HG03521 (cell line): Measurements from ENCODE around the gene REXO2.
A peak's percentile ranks its signal among the peaks of the same experiment; 100 is the strongest.

Experiments
- ATAC-seq: cut with Tn5 transposase; IDR thresholded peaks from one replicate; pipeline ENCODE4 v1.9.1; 2021; ENCODE audit warnings: mild to moderate bottlenecking, moderate library complexity; ENCODE audit not compliant: unreplicated experiment

REXO2 gene

GRCh38 chr11:114439229-114440120, at the start of gene REXO2:
REXO2 (plus strand) TSS chr11:114439467; CDS start chr11:114439529, 62 bp downstream.
- ATAC-seq = peak; percentile 99

- no peak for ATAC-seq
Observed at GRCh38 chr11:114392735-114393667, 46.3 kb upstream of the REXO2 start.

GRCh38 chr11:114395736-114396135, 43.5 kb upstream of the REXO2 start:
- ATAC-seq = no peak

- no peak for ATAC-seq
Observed at GRCh38 chr11:114396916-114397315, 42.4 kb upstream of the REXO2 start.

GRCh38 chr11:114397349-114397982, 41.8 kb upstream of the REXO2 start:
- ATAC-seq = no peak

- no peak for ATAC-seq
Observed at GRCh38 chr11:114398303-114398920, 40.9 kb upstream of the REXO2 start.

GRCh38 chr11:114399490-114400215, 39.6 kb upstream of the REXO2 start:
- ATAC-seq = peak; percentile 12

GRCh38 chr11:114400216-114400914, 38.9 kb upstream of the REXO2 start, which contains the start of the genes C11orf71 and RBM7:
C11orf71 (minus strand) TSS chr11:114400511; CDS start chr11:114400331, 180 bp downstream.
RBM7 (plus strand) TSS chr11:114400666; CDS start chr11:114400672, 6 bp downstream.
- ATAC-seq = peak; percentile 97

GRCh38 chr11:114400915-114401223, 38.4 kb upstream of the REXO2 start:
- no peak for ATAC-seq

- no peak for ATAC-seq
Observed at GRCh38 chr11:114401311-114401710, 38.0 kb upstream of the REXO2 start.

GRCh38 chr11:114412946-114413345, 26.3 kb upstream of the REXO2 start:
- no peak for ATAC-seq

- no peak for ATAC-seq
Observed at GRCh38 chr11:114413958-114414357, 25.3 kb upstream of the REXO2 start.

GRCh38 chr11:114416441-114416961, 22.8 kb upstream of the REXO2 start:
- no peak for ATAC-seq

GRCh38 chr11:114426280-114426679, 13.0 kb upstream of the REXO2 start:
- no peak for ATAC-seq

GRCh38 chr11:114430290-114430689, 9.0 kb upstream of the REXO2 start:
- ATAC-seq = no peak

- no peak for ATAC-seq
Observed at GRCh38 chr11:114432893-114433292, 6.4 kb upstream of the REXO2 start.

GRCh38 chr11:114433376-114433775, 5.9 kb upstream of the REXO2 start:
- ATAC-seq = no peak

- no peak for ATAC-seq
Observed at GRCh38 chr11:114438303-114438702, 964 bp upstream of the REXO2 start.
